Activated effector memory CD4-positive, alpha-beta T cell treated with Interleukin-2 at 50 U/mL for 16 hours (primary cell): ENCODE measurements around the gene ZNF790.

Experiments
- DNase-seq: peaks from one replicate; pipeline ENCODE4 v3.0.0-alpha.2; 2020

Gene ZNF790

DNA sequence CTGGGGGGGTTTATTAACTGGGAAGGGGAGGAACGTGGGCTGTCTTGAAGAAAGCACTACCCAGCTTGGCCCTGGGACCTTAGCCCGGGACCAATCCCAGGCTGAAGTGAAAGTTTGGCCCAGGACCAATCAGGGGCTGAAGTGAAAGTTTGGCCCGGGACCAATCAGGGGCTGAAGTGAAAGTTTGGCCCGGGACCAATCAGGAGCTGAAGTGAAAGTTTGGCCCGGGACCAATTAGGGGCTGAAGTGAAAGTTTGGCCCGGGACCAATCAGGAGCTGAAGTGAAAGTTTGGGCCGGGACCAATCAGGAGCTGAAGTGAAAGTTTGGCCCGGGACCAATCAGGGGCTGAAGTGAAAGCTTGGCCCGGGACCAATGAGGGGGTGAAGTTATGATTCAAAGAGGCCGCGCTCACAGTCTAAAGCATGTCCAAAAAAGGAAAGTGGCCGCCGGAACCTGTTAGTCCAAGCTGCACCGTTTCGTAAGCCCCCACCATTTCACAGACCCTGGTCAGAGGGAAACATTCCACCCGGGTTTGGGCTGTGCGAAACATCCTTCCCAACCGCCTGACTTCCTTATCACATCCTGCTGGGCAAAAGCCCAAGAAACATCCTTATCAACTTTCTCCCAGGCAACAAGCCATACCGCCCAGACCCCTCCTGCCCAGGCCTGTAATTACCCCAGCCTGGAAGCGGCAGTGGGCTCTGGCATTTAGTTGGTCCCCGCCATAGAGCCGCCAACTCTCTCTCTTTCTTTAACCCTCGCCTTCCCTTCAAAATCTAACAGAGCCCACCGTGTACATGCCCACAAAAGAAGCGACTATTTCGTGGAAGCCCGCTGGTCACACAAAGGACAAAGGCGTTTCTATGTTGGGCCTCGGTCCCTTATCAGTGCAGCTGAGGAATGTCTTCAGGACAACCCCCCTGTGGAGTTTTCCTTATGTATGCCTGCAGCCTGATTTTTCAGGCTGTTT lies 66.6 kb downstream of the ZNF790 start:
- DNase-seq, result no peak
